Stimulated activated CD4-positive, alpha-beta T cell treated with anti-CD3 and anti-CD28 coated beads, Interleukin-12 subunit alpha, Interleukin-12 subunit beta, amount 100 ng/mL, for 24 hours (primary cell): Measurements from ENCODE around the gene MTOR.
"Not testable (repeated sequence)": the region's sequence is repeated elsewhere in the genome, so short reads cannot be mapped to it uniquely, and the experiment has no call there.

ENCODE experiments used
- DNase-seq, 2 experiments: peaks; one replicate each; pipeline ENCODE4 v3.0.0-alpha.2; 2020; ENCODE audit warnings: low read depth in 2 of 2

The MTOR gene

DNA sequence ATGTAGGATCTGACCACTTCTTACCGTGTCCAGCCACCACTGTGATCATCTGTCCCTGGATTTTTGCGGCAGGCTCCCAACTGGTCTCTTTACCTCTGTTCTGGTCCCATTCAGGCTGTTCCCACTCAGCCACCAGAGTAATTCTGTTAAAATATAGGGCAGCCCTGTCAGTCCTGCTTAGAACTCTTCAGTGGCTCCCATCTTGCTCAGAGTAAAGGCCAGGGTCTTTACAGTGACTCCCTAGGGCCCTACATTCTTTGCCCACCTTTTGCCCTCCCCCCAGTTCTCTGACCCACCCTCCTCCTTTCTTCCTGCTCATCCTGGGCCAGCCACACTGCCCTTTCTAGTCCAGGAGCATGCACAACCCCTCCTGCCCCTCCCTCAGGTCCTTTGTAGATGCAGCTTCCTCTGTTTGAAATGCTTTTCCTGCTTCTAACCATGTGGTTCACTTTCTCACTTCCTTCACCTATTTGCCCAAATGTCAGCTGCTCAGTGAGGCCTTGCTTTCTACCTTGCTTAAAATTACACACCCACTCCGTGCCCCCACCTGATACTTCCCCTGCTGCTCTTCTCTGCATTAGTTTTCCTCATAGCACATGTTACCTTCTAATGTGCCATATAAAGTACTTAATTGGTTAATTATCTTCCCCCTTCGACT is 18.5 kb upstream of the MTOR start:
- DNase-seq, result no peak

- no peak for DNase-seq
These were observed 17.3 kb upstream of the MTOR start for GRCh38 chr1:11279630-11280029.

DNA sequence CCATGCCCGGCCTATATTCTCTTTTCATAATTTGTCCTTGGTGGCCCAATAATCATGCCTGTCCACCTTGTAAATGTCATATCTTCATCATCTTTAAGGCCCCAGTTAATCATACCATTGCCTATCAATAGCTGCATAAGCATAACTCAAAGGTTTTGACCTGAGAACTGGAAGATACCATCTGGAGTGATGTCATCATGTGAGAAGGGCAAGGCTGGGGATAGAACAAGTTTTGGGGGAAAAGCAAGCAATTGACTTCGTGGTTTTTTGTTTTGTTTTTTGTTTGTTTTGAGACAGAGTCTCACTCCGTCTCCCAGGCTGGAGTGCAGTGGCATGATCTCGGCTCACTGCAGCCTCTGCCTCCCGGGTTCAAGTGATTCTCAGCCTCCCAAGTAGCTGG is 16.8 kb upstream of the MTOR start:
- DNase-seq, result no peak

DNA sequence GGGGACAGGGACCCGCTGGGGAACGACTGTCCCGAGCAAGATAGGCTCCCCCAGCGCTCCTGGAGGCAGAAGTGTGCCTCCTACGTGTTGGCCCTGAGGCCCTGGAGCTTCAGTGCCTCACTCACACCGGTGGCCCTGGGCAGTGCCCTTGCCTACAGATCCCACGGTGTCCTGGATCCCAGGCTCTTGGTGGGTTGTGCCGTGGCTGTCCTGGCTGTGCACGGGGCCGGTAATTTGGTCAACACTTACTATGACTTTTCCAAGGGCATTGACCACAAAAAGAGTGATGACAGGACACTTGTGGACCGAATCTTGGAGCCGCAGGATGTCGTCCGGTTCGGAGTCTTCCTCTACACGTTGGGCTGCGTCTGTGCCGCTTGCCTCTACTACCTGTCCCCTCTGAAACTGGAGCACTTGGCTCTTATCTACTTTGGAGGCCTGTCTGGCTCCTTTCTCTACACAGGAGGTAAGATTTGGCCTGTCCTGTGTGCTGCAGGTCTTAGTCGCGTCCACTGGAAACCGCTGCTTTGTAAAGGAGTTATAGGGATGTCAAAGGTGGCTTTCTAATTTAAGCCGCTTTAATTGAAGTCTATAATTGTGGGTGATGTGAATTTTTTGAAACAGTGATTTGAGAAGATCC is 11.4 kb upstream of the MTOR start:
- peak in 1 of 2 experiments; percentile 19 for DNase-seq

- peak; percentile 75 to 76 for DNase-seq
These were observed 10.7 kb upstream of the MTOR start, which contains the start of gene UBIAD1 for GRCh38 chr1:11272832-11273594. UBIAD1 (plus strand) TSS chr1:11273198; CDS start chr1:11273532, 334 bp downstream.

DNA sequence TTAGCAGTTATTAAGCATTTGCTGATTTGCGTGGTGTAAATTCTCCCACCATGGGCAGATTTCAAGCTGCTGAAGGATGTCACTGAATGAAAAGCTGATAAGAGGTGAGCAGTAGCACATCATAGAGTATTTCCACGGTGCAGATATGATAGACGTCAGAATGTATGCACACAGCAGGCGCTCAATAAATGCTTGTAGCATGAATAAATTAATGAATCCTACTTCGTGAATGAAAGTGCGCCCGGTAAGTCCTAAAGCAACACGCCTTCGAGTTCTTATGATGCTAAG is 10.1 kb upstream of the MTOR start:
- no peak for DNase-seq

- DNase-seq, result not testable (repeated sequence)
These were observed 5.3 kb upstream of the MTOR start for GRCh38 chr1:11267350-11268337.

DNA sequence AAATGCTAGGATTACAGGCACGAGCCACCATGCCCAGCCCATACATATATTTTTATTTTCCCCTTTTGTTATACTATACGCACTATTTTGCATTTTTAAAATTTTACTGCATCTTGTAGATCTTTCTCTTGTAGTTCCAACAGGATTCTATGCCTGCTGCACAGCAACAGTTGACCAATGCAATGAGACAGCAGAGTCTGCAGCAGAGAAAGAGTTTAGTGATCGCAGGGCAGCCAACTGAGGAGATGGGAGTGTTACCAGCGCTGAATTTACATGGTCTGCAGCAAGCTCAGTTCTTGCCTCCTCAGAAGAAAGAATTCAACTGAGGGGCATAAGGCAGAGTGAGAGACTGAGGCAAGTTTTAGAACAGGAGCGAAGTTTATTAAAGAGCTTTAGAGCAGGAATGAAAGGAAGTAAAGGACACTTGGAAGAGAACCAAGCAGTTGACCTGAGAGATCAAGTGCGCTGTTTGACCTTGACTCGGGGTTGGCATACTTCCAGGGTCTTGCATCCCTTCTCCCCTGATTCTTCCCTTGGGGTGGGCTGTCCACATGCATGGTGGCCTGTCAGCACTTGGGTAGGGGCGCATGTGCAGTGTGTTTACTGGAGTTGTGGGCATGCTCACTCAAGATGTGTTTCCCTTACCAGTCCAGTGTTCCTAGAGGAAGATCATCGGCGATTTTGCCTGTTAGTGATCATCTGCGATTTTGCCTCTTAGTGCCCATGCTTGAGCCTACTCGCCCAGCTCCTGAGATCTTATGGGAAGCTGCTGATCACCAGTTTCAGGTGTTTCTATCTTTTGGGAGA is 4.1 kb upstream of the MTOR start:
- no peak for DNase-seq

GRCh38 chr1:11256299-11256698 is 6.1 kb downstream of the MTOR start:
- no peak for DNase-seq

GRCh38 chr1:11253226-11253625 is 9.1 kb downstream of the MTOR start:
- DNase-seq, result no peak

DNA sequence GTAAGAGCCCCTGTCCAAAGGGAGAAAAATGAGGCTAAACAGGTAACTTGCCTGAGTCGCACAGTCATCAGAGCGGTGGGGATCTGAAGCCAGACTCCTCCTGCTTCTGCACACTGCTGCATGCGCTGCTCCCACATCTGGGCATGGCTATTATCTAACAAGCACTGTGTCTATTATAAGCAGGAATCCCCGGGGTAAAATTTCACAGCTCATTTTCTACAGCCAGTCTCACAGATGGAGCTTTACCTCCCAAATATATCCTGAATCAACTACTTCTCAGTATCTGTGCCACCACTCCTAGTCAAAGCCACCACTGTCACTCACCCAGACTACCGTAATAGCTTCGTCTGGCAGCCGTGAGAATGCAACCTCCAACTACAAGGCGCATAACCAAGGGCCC is 9.8 kb downstream of the MTOR start:
- DNase-seq, result no peak

GRCh38 chr1:11248169-11248568 is 14.2 kb downstream of the MTOR start:
- DNase-seq, result no peak

- DNase-seq, result no peak
These were observed 16.2 kb downstream of the MTOR start for GRCh38 chr1:11245904-11246719.

DNA sequence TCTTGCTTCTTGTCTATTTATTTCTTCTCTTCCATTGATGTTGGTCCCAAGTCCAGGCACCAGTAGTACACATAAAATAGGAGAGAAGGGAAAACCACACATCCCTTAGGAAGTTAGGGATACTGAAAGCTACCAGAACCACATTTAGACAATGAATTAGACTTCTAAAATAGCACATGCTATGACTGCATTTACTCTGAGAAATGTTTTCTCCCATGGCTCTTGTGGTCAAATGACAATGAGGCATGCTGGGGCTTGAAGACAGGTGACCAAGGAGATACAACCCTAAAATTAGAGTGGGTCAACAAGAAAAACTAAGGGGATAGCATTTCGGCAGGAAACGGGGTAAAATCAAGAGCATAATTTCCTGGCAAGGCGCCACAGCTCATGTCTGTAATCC is 17.1 kb downstream of the MTOR start:
- DNase-seq, result no peak

DNA sequence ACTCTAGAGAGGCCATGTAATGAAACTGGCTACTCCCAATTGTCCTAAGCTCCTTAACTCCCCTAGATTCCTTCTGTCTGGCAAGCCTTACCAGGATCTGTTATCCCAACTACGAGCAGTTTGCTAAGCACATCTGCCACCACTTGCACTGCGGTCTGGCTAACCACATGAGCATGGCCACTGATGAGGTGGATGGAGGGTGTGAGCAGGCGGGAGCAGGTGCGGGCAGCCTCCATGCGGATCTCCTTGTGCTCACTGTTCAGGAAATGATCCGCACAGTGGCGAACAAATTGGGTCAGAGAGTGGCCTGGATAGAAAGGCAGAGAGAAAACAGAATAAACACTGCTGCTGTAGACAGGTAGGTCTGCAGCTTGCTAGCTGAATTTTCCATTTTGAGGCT is 24.0 kb downstream of the MTOR start:
- DNase-seq, result no peak

GRCh38 chr1:11237356-11237755 is 25.0 kb downstream of the MTOR start:
- DNase-seq, result no peak

DNA sequence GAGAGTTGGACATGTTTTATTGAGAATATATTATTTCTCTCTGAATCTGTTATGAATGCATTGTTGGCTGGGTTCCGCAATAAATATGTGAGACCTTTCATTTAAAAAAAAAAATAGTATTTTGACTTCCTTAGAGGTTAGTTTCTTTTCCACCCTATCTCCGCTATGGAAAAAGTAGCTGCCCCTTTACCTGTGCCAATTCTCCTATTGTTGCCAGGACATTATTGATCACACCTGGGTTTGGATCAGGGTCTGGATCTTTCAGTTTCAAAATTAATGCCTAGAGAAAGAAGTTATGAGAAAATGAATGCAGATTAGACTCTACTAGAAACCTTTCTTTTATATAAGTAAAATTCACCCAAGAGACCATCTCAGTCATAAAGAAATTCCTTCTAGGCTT is 29.1 kb downstream of the MTOR start:
- DNase-seq, result no peak

- no peak for DNase-seq
These were observed 33.1 kb downstream of the MTOR start for GRCh38 chr1:11229203-11229602.

- DNase-seq, result no peak
These were observed 35.0 kb downstream of the MTOR start for GRCh38 chr1:11227106-11228077.
